GM21367 (cell line): Measurements from ENCODE around the gene OR10AD1.
A peak's percentile ranks its signal among the peaks of the same experiment; 100 is the strongest.
"Not testable (repeated sequence)": the region's sequence is repeated elsewhere in the genome, so short reads cannot be mapped to it uniquely, and the experiment has no call there.

Experiments used
- ATAC-seq: cut with Tn5 transposase; IDR thresholded peaks from one replicate; pipeline ENCODE4 v1.9.1; 2021; ENCODE audit not compliant: unreplicated experiment

The OR10AD1 gene, protein sequence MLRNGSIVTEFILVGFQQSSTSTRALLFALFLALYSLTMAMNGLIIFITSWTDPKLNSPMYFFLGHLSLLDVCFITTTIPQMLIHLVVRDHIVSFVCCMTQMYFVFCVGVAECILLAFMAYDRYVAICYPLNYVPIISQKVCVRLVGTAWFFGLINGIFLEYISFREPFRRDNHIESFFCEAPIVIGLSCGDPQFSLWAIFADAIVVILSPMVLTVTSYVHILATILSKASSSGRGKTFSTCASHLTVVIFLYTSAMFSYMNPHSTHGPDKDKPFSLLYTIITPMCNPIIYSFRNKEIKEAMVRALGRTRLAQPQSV

DNA sequence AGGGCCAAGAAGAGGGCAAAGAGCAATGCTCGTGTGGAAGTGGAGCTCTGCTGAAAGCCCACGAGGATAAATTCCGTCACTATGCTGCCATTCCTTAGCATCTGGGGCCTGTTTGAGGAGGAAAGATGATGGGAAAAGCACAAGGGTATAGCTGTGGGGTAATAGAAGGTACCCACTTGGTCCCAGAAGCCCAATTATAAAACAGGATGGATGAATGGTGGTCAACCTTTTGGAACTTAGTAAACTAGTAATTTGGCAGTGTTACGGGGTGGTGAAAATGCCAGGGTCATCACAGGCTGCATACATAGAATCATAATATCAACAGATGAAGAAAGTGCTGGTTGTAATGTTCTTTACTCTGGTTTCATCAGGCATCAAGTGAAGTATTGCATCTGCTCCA is at the start of gene OR10AD1:
Gene OR10AD1, minus strand, starts transcription at position 101 of the 400 bp plus-strand sequence. Its CDS starts 0 bp downstream, at position 101.
- no peak for ATAC-seq

DNA sequence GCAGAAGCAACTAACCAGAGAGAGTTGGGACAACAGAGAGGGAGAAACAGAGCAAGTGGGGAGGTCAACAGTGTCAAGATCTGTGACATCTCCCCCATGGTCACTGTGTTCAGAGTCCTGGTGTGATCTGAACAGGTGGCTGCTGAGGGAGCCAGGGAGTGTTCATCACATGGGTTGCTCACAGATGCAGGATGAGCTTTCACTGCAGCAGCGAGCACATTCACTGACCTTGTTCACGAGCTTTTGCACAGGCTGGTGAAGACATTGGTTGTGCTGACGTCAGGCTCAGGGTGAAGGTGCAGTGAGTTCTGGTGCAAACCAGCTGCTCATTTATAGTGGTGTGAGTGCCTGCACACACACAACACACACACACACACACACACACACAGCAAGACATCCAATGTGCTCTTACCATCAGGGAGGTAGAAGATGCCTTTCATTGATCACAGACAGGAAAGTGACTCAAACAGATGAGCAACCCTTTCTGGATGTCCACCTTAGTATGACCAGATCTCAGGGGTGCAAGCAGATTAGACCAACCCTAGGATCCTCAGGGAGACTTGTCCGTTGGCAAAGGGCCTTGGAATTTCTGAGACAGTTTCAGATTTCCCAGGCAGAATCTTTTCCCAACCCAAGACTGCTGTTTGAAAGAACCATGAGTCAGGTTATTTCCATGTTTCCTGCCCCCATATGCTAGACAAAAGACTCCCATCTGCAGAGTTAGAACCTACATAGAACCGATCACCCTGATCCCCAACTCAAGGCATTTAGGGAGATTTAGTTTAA is 44.3 kb upstream of the OR10AD1 start:
- ATAC-seq, result no peak

DNA sequence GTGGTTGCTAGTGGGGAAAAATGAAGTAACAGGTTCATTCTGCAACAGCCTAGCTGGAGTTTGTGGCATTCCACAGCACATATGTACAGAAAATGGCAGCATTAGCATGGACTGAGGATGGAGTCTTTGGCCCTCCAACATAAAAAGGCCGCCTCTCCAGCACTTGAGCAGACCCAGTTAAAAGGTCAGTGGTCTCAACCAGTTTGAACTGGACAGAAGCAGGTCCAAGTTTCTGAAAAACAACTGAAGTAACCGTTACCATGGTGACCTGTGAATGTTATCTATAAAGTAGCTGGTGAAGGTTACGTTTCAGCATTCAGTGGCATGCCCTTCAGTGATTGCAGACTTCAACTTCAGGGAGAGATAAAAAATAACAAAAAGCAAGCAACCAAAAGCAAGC is 34.1 kb upstream of the OR10AD1 start:
- ATAC-seq, result no peak

DNA sequence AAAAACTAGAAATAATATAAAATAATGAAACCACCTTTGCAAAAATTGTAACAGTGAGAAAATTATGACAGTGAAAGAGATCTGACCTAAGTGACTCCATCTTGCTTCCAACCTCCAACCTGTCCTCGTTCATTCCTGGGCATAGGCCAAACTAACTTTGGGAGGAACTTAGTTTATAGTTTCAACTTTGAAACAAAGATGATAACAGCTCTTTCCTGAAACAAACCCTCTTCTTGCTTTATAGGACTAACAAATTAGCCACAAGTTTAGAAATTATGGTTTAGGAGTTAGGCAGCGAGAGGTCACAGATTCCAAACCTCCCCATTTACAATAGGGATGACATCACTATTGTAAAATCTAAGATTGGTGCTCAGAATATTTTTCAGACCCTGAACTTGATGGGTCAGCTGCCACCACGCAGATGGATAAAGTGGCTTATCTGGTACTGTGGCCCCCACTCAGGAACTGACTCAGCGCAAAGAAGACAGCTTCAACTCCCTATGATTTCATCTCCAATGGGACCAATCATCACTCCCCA is 32.8 kb upstream of the OR10AD1 start:
- no peak for ATAC-seq

DNA sequence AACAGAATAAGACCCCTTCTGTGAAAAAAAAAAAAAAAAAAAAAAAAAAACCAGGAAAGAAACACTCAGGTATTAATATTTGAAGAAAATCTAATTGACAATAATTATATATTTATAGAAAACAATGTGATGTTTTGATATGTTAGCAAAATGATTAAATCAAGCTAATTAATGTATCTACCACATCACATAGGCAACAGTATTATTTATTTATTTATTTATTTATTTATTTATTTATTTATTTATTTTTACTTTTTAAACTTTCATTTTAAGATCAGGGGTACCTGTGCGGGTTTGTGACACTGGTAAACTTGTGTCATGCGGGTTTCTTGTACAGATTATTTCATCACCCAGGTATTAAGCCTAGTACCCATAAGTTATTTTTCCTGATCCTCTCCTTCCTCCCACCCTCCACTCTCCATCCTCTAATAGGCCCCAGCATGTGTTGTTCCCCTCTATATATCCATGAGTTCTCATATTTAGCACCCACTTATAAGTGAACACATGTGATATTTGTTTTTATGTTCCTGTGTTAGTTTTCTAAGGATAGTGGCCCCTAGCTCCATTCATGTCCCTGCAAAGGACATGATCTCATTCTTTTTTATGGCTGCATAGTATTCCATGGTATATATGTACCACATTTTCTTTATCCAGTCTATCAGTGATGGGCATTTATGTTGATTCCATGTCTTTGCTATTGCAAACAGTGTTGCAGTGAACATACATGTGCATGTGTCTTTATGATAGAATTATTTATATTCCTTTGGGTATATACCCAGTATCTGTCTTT is 28.3 kb upstream of the OR10AD1 start:
- not testable (repeated sequence) for ATAC-seq

DNA sequence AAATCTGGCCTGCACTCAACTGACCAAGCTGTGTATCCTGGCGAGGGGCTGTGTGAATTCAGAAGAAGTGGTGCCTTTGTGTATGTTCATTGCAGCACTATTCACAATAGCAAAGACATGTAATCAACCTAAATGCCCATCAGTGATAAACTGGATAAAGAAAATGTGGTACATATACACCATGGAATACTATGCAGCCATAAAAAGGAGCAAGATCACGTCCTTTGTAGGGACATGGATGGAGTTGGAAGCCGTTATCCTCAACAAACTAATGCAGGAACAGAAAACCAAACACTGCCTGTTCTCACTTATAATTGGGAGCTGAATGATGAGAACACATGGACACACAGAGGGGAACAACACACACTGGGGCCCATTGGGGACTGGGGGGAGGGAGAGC is 21.4 kb upstream of the OR10AD1 start:
- ATAC-seq, result not testable (repeated sequence)

DNA sequence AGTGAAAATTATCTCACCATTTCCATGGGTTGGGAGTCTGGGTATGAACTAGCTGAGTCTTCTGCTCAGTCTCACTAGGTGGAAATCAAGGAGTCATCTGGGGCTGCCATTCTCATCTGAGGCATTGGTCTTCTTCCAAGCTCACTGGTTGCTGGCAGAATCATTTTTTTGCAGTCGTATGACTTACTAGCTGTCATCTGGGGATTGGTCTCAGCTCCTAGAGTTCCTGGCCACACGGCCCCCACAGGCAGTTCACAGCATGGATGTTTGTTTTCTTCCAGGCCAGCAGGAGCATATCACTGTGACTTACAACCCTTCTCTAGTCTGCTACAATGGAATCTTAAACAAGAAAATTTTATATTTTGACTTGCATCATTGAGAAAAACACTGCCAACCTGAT is 18.6 kb upstream of the OR10AD1 start:
- ATAC-seq, result no peak

DNA sequence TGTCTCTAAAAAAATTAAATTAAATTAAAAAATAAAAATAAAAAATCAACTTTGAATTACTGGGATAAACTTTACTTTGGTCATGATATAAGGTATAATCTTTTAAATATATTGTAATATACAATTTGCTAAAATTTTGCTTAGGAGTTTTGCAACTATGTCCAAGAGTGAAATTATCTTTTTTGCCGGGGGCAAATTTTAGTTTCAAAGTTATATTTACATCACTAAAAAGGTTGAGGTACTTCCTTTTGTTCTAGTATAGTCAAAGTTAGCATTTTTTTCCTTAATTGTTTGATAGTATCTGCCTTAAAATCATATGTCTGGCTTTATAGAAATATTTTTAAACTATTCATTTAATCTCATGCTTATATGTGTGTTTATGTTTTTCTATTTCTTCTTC is 17.6 kb upstream of the OR10AD1 start:
- no peak for ATAC-seq

DNA sequence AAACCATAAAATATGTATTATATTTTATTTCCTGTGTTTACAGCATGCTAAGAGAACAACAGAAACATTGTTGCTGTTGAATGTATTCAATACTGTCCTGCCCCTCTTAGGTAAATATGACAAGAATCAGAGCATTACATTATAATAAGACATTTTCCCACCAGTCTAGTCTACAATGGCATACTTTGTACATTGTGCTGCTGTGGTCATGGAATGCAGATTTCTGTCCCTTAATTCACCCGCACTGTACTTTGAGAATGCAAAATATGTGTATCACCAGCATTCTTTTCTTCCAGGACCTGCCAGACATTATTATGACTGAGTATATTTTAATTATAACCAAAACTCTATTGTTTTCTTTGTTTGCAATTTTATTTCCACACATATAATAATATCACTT is 16.5 kb upstream of the OR10AD1 start:
- ATAC-seq, result no peak

DNA sequence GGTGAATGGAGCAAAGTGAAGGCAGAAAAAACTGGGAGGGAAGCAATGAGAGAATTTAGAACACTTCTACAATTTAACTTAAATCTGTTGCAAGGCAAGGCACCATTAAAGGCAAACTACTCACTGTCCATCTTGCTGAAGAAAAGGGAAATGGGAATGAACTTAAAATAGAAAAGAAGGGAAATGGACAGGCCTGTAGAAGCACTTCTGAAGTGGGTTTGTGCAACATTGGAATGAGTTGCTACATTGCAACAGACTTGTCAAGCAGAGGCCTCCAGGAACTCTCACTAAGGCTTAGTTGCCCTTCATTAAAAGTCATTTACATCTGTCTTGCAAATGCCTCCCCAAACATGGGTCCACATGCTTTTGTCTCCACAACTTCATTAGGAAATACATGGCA is 13.7 kb upstream of the OR10AD1 start:
- no peak for ATAC-seq

DNA sequence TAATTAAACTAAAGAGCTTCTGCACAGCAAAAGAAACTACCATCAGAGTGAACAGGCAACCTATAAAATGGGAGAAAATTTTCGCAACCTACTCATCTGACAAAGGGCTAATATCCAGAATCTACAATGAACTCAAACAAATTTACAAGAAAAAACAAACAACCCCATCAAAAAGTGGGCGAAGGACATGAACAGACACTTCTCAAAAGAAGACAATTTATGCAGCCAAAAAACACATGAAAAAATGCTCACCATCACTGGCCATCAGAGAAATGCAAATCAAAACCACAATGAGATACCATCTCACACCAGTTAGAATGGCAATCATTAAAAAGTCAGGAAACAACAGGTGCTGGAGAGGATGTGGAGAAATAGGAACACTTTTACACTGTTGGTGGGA is 6.4 kb upstream of the OR10AD1 start:
- ATAC-seq, result not testable (repeated sequence)

DNA sequence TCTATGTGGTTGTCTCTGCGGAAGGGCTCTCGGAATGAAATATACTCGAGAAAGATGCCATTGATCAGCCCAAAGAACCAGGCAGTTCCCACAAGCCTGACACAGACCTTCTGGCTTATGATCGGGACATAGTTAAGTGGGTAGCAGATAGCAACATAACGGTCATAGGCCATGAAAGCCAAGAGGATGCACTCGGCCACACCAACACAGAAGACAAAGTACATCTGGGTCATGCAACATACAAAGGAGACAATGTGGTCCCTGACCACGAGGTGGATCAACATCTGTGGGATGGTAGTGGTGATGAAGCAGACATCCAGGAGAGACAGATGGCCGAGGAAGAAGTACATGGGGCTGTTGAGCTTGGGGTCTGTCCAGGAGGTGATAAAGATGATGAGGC is 326 bp downstream of the OR10AD1 start:
- ATAC-seq, result no peak

DNA sequence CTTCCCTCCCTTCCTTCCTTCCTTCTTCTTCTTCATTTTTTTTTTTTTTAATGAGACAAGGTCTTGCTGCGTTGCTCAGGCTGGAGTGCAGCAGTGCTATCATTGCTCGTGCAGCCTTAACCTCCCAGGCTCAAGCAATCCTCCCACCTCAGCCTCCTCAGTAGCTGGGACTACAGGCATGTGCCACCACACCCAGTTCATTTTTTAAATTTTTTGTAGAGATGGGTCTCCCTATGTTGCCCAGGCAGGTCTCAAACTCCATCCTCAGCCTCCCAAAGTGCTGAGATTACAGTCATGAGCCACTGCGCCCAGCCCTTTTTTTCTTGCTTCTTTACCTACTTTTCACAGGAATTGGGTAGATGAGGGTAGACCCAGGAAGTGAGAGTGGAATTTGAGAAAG is 1.6 kb downstream of the OR10AD1 start:
- ATAC-seq, result no peak

DNA sequence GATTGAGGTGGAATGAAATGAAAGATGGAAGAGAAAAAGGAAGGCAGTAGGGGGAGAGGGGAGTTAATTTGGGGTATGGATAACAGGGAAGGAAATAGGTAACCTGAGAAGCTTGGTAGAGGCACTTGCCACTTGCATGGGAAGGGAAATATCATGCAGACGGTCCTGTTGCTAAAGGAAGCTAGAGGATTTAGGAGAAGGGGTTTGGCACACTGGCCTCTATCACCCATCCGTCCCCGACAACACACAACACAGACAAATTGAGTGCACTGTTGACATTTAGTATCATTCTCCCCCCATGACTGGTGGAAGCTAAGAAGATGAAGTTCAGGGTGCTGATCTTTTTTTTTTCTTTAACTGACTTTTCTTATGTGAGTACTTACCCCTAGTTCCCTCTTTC is 2.0 kb downstream of the OR10AD1 start:
- no peak for ATAC-seq

DNA sequence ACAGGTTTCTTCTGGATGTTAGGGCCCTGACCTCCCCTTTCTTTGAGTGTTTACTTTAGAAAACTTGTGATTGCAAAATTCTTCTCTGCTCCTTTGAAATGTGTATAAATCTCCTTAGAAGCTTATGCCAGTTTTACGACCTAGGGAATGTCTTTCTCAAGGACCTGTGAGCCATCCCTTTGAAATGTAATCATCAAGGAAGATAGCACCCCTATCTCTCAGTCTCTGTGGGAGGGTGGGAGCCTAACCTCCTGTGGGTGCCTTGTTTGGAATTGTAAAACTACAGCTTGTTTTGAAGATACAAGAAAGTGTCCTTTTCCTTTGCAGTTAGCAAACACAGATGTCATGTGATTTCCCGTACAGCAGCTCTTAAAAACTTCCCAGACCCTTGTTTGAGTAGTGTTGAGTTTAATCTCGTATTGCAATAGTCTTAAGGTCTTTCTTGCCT is 3.3 kb downstream of the OR10AD1 start:
- ATAC-seq, result no peak

DNA sequence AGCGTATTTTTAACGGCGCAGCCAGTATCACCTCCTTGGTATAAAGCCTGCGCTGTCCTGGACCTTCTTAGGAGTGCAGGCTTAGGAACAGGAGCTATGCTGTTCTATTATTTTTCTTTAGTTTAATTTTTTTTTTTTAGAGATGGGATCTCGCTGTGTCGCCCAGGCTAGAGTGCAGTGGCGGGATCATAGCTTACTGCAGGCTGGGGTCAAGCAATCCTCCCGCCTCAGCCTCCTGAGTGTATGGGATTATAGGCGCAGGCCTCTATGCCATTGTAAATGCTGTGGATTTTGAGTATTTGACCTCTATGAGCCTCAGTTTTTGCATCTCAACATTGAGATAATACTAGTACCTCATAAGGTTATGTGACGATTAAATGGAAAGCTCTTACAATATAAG is 4.1 kb downstream of the OR10AD1 start:
- no peak for ATAC-seq

DNA sequence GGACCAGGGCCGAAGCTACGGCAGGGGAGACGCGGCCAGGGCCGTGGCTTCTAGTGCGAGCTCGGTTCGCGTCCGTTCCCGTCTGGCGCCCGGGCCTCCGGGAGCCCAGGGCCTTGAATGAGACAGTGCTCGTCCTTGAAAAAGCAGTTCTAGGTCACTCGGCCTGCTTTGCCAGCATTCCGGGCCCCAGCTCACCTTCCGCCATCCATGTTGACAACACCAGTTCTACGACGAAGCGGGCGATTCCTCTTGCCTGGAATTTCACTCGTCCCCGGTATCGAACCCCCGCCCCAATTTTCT is 4.5 kb downstream of the OR10AD1 start:
- peak; percentile 10 for ATAC-seq

DNA sequence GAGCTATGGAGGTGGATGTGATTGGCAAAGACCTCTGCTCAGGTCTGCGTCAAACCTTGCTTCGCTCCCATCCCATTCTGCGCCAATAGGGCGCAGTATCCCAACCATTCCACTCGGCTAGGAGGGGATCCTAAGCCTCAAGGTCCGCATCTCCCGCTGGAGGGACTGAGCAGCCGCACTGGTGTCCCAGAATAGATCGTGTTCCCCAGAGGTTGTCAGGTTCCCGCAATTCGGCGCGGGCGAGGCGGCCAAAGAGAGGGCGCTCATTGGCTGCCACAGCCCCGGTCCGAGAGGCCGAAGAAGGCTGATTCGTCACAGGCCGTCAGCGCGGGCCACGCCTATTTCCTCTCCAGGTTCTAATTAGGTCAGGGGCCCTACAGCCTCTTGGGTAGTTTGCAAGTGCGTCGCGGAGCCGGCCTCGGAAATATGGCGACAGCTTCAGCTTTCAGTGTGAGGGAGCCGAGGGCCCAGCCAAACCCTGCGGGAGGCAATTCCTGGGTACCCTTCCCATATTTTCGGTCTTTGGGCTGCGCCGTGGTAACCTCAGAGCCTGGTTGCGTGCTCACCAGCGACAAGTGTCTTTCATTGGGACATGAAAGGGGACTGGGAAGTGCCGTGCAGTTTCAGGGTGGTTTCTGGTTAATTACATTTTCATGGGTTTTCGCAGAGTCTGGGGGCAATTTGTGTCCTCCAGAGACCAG is 5.0 kb downstream of the OR10AD1 start:
- ATAC-seq, result peak; percentile 98

DNA sequence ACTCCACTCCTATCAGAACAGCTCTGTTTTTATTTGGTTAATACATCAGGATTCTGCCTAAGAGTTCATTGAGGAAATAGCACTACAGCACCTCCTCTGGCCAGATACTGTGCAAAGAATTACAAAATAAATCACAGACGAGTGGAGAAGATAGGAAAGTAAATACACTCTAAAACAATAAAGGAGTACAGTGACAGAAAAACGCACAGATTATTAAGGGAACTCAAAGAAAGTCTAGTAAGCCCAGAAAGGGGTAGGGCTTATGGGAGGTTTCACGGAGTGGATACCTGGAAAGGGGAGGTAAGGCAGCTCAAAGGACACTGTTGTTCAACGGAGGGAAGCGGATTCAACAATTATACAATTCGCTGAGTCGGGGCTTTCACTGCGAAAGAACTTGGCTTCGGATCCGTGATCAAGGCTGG is 5.5 kb downstream of the OR10AD1 start:
- no peak for ATAC-seq

DNA sequence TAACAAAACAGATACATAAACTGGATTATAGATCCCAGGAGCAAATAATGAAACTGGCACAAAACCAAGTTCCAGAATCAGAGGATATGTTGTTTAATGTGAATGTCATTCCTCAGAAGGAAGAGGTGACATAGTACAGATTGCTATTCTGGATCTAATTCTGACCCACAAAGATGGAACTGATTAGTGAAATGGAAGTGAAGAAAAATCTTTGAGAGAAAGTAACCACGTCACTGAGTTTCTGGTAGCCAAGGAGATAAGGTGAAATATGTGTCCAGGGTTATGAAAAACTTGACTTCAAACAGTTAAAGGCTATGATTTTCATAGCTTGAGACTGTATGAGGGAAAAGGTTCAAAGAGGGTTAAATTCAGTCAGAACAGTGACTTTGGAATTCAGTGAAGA is 8.3 kb downstream of the OR10AD1 start:
- ATAC-seq, result no peak

DNA sequence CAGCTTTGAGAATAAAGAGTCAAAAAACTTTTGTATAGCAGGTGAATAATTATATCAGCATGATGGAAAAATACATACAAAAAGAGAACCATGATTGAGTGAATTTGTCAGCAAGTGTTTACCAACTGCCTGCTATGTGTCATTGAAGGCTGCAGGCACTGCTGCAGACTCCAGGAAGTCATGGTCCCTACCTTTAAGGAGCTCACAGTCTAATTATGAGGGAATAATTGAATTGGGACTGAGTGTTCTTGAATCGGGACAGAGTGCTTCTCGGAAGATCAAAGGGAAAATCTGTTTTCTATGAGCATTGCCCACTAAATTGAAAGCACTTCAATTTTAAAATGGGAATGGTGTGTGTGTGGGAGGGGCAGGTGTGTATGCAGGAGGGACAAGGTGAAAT is 9.5 kb downstream of the OR10AD1 start:
- ATAC-seq, result no peak
